ENCODE results near the gene RPS14.
"Not testable (repeated sequence)": the region's sequence is repeated elsewhere in the genome, so short reads cannot be mapped to it uniquely, and the experiment has no call there.

DNA sequence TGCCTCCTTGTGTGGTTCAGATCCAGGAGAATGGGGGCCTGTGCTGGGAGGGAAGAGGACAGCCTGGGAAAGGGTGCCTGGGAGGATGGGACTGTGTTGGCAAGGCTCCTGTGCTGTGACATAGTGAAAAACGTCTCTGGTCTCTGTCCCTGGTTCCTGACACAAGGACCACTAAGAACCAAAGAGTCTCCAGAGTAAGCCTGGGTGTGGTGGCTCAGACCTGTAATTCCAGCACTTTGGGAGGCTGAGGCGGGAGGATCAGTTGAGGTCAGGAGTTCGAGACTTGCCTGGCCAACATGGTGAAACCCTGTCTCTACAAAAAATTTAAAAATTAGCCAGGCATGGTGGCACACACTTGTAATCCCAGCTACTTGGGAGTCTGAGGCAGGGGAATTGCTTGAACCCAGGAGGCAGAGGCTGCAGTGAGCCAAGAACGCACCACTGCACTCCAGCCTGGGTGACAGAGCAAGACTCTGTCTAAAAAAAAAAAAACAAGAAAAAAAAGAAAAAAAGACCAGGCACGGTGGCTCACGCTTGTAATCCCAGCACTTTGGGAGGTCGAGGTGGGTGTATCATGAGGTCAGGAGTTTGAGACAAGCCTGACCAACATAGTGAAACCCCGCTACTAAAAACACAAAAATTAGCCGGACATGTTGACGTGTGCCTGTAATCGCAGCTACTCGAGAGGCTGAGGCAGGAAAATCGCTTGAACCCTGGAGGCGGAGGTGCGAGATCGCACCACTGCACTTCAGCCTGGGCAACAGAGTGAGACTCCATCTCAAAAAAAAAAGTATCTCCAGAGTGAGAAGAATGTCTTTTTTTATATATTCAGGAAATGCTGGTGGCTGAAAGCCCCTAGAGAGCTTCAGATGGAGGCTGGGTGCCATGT is 35.4 kb downstream of the RPS14 start:
- TF ChIP-seq, protein P1, sequence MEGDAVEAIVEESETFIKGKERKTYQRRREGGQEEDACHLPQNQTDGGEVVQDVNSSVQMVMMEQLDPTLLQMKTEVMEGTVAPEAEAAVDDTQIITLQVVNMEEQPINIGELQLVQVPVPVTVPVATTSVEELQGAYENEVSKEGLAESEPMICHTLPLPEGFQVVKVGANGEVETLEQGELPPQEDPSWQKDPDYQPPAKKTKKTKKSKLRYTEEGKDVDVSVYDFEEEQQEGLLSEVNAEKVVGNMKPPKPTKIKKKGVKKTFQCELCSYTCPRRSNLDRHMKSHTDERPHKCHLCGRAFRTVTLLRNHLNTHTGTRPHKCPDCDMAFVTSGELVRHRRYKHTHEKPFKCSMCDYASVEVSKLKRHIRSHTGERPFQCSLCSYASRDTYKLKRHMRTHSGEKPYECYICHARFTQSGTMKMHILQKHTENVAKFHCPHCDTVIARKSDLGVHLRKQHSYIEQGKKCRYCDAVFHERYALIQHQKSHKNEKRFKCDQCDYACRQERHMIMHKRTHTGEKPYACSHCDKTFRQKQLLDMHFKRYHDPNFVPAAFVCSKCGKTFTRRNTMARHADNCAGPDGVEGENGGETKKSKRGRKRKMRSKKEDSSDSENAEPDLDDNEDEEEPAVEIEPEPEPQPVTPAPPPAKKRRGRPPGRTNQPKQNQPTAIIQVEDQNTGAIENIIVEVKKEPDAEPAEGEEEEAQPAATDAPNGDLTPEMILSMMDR (IDR thresholded peaks at IDR 0.05), result not testable (repeated sequence)
- TF ChIP-seq POLR2A, EP300 (IDR thresholded peaks at IDR 0.05): not testable (repeated sequence)
